Fibroblast of villous mesenchyme (primary cell): ENCODE results near the gene ADGRD1. TPM values are rescaled to one million over a fixed set of nuclear protein-coding genes. Genes with fewer than 3 reads are reported as not detected.

Experiments
- DNase-seq: peaks from one replicate; pipeline ENCODE4 v3.0.0-alpha.2; 2010; ENCODE audit warnings: low read depth
- H3K4me3 ChIP-seq: 2 replicates; pipeline ENCODE4 v1.5.1; 2011; ENCODE audit warnings: low read depth, mild to moderate bottlenecking, low read length
- total RNA-seq: library from RNA; depleted of rRNA; stranded (reverse); fragments of >200 nt; gene quantifications from 2 replicates; pipeline ENCODE4 v1.2.3, GENCODE V29; 2012
- TF ChIP-seq, protein P1 (sequence below): IDR thresholded peaks from 2 replicates; pipeline ENCODE4 v1.5.1; 2012; ENCODE audit warnings: low read depth, mild to moderate bottlenecking, low read length; ENCODE audit not compliant: insufficient read depth

The ADGRD1 gene
- total RNA-seq, 1 donor, result under 0.01 TPM

DNA sequence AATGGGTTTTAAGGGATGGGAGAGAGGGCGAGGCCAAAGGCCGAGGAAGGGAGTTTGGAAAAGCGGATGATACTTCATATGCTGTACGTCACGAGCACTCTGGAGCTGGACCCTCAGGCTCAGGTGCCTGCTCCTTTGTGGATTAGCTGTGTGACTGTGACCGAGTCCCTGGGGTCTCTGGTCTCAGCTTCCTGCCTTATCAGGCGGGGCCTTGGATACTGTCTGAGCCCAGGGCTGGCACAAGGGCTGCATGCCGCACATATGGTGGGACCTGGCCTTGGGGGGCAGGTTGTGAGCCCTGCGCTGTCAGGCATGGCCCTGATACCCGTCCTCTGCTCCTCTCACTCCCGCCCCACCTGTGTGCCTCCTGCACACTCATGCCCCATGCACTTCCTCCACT is 95.3 kb downstream of the ADGRD1 start:
- no peak for DNase-seq
- H3K4me3 ChIP-seq, result no peak overlapping the region
- TF ChIP-seq, protein P1, sequence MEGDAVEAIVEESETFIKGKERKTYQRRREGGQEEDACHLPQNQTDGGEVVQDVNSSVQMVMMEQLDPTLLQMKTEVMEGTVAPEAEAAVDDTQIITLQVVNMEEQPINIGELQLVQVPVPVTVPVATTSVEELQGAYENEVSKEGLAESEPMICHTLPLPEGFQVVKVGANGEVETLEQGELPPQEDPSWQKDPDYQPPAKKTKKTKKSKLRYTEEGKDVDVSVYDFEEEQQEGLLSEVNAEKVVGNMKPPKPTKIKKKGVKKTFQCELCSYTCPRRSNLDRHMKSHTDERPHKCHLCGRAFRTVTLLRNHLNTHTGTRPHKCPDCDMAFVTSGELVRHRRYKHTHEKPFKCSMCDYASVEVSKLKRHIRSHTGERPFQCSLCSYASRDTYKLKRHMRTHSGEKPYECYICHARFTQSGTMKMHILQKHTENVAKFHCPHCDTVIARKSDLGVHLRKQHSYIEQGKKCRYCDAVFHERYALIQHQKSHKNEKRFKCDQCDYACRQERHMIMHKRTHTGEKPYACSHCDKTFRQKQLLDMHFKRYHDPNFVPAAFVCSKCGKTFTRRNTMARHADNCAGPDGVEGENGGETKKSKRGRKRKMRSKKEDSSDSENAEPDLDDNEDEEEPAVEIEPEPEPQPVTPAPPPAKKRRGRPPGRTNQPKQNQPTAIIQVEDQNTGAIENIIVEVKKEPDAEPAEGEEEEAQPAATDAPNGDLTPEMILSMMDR, result no peak

DNA sequence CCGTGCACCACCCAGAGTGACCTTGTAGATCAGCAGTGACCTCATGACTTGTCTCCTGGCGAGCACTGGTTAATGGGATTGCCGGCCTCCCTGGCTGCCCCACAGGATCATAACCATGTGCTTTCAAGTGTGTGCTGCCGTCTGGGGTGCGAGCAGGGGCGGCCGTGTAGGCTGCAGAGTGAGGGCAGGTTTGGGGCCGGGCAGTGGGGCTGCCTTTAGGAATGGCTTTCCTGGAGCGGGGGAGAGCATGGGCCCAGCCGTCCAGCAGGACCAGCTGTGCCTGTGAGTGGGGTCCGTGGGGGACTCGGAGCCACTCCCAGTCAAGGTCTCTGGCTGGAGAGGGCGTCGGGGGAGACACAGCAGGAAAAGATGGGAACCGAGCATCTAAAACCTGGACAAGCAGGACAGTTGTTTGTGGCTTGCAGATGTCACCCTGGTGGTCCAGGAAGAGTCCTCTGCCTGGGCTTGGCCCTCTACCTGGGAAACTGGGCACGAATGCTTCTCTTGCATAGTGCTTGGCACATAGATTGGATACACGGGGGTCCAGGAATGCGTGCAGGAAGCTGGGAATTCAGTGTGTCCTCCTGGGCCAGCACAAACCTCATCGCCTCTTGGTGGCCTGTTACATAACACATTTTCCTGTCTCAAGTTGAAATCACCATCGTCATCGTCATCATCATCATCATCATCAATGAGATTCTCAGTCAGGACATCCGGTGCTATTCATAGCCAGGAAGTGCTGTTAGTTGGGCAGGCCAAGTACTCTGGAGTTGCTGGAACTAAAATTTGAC is 96.0 kb downstream of the ADGRD1 start:
- no peak for DNase-seq

DNA sequence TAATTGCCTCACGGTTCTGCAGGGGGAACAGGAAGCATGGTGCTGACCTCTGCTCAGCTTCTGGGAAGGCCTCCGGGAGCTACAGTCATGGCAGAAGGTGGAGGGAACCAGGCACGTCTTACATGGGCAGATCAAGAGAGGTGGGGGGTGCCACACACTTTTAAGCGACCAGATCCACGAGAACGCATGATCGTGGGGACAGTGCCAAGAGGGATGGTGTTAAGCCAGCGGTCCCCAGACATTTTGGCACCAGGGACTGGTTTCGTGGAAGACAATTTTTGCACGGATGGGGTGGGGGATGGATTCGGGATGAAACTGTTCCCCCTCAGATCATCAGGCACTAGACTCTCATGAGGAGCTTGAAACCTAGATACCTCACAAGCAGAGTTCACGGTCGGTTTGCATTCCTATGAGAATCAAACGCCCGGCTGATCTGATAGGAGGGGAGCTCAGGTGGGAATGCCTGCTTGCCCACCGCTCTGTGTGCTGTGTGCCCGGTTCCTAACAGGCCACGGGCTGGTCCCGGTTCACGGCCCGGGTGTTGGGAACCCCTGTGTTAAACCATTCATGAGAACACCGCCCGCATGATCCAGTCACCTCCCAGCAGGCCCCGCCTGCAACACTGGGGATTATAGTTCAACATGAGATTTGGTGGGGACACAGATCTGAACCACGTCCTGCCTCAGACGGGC is 96.9 kb downstream of the ADGRD1 start:
- DNase-seq, result no peak

More for the DNA sequence above, 96.0 kb downstream of the ADGRD1 start:
- H3K4me3 ChIP-seq, result no peak overlapping the region
- TF ChIP-seq, protein P1, result no peak

DNA sequence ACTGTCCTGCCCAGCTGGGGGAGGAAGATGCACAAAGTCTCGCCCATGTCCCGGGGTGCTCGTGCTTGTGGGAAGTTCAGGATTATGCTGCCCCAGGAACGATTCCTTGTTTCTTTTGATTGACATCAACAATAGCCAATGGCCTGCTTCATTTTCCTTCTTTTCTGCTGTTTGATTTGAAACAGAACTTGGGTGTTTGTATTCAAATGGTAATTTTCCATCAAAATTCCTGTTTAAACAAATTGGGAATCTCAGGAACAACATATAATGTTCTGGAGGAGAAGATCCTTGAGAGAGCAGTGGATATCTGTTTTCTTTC is 97.4 kb downstream of the ADGRD1 start:
- H3K4me3 ChIP-seq, result no peak overlapping the region
- no peak for DNase-seq
- TF ChIP-seq, protein P1, result no peak

More for the DNA sequence above, 96.9 kb downstream of the ADGRD1 start:
- H3K4me3 ChIP-seq, result no peak overlapping the region
- TF ChIP-seq, protein P1, result no peak

DNA sequence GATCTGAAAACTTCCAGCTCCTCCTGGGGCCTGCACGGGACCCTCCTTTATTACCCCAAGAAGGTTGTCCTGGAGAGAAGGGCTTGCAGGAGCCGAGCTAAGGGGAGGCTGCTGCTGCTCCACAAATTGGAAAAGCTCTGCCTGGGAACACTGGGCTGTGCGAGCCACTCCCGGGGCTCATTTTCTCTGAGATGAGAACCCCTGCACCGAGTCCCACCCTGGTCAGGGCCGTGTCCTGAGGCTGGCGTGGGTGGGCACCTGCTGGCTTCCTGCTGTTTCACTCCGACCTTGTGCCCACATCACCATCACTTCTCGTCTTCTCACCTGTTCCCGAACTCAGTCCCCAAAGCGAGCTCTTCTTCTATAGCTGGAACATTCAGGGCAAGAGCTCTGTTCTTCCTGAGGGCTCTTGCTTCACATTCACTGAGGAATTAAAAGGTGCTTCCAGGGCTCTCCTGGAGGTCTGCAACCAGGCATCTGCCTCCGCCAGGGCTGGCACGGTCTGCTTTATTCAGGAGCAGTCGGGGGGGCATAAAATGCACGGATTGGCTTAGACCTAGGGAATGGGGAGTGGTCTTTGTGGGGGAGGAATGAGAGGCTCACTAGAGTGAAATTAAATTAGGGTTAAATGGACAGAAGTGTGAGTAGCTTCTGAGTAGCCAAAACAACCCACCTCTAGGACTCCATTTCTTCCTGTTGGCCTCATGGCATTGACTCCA is 98.5 kb downstream of the ADGRD1 start:
- no peak for DNase-seq
- TF ChIP-seq, protein P1, result no peak
- no peak overlapping the region for H3K4me3 ChIP-seq

DNA sequence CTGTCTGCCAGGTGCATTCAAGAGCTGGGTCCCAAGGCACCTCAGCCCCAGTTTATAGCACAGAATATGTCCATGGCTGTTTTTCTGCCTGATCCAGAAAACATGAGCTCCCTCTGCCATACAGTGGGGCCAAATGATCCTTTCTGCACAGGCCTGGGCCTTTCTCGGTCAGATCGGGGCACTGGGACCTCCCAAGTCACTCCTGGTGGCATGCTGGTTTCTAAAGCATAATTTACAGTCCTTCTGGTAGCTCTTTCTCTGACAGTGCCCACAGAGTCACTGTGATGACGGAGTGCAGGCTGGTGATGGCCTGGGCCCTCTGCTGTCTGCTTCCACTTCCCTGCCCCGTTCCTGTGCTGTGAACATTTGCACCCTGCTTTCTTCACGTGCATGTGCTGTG is 99.2 kb downstream of the ADGRD1 start:
- no peak for DNase-seq
- H3K4me3 ChIP-seq, result no peak overlapping the region
- TF ChIP-seq, protein P1, result no peak
